HEK293 (cell line): ENCODE measurements around the gene SLC16A10.
"Not testable (repeated sequence)": the region's sequence is repeated elsewhere in the genome, so short reads cannot be mapped to it uniquely, and the experiment has no call there.

Experiments used
- CTCF ChIA-PET: fragments of 350-600 bp; formaldehyde crosslinking; extraction: SDS; loops from one replicate; lab custom pipeline; 2021; ENCODE audit warnings: antibody characterized with exemption; lab: Yijun Ruan, JAX
- POLR2A ChIA-PET: fragments of 300-600 bp; formaldehyde crosslinking; extraction: SDS; loops from one replicate; lab custom pipeline; 2020; ENCODE audit warnings: antibody characterized with exemption, inconsistent platforms; lab: Yijun Ruan, JAX
- H3K27ac ChIP-seq: fragments of 200-500 bp; sonication (Bioruptor generic); 2 replicates; pipeline ENCODE4 v1.5.1; 2014; ENCODE audit warnings: low read depth, low read length, control low read depth, inconsistent platforms; ENCODE audit errors: extremely low read depth
- H3K36me3 ChIP-seq, 2 experiments: fragments of 200-500 bp in 1 of 2; sonication (Bioruptor generic) in 1 of 2; 1 replicate in 1 of 2; 2 replicates in 1 of 2; pipeline ENCODE4 v1.5.1; 2014 to 2017; ENCODE audit warnings: inconsistent platforms in 2 of 2, low read length in 2 of 2; ENCODE audit not compliant: control insufficient read depth in 2 of 2, insufficient read depth in 1 of 2
- H3K4me1 ChIP-seq: fragments of 200-500 bp; sonication (Bioruptor generic); 2 replicates; pipeline ENCODE4 v1.5.1; 2014; ENCODE audit warnings: mild to moderate bottlenecking, low read length, inconsistent platforms; ENCODE audit not compliant: control insufficient read depth, insufficient read depth
- H3K4me3 ChIP-seq: 2 replicates; pipeline ENCODE4 v1.5.1; 2011; ENCODE audit warnings: low read depth, mild to moderate bottlenecking, control low read depth, low read length, moderate library complexity
- H3K9me3 ChIP-seq: fragments of 200-500 bp; sonication (Bioruptor generic); 2 replicates; pipeline ENCODE4 v1.5.1; 2014; ENCODE audit warnings: low read depth, low read length, inconsistent platforms; ENCODE audit not compliant: control insufficient read depth, insufficient read depth
- FEZF1 ChIP-seq: fragments of 450-650 bp; formaldehyde crosslinking; IDR thresholded peaks from 2 replicates; pipeline ENCODE4 v1.5.1; 2016; ENCODE audit warnings: missing biosample characterization, missing genetic modification characterization
- KLF7 ChIP-seq: fragments of 450-650 bp; formaldehyde crosslinking; IDR thresholded peaks from 2 replicates; pipeline ENCODE4 v1.5.1; 2016; ENCODE audit warnings: missing biosample characterization, missing genetic modification characterization, borderline replicate concordance
- REST ChIP-seq: fragments of 450-650 bp; formaldehyde crosslinking; IDR thresholded peaks from 2 replicates; pipeline ENCODE4 v1.5.1; 2016; ENCODE audit warnings: missing biosample characterization, missing genetic modification characterization
- ZNF2 ChIP-seq: fragments of 450-650 bp; formaldehyde crosslinking; IDR thresholded peaks from 2 replicates; pipeline ENCODE4 v1.5.1; 2016; ENCODE audit warnings: missing biosample characterization, missing genetic modification characterization
- ZNF514 ChIP-seq: fragments of 450-650 bp; formaldehyde crosslinking; IDR thresholded peaks from 2 replicates; pipeline ENCODE4 v1.5.1; 2016; ENCODE audit warnings: missing biosample characterization, missing genetic modification characterization
- ZNF585B ChIP-seq: fragments of 450-650 bp; formaldehyde crosslinking; IDR thresholded peaks from 2 replicates; pipeline ENCODE4 v1.5.1; 2016; ENCODE audit warnings: missing biosample characterization, missing genetic modification characterization
- ZNF596 ChIP-seq: fragments of 450-650 bp; IDR thresholded peaks from 2 replicates; pipeline ENCODE4 v1.5.0; 2018; ENCODE audit warnings: missing biosample characterization, mild to moderate bottlenecking, missing genetic modification characterization, moderate library complexity
- ZNF664 ChIP-seq: fragments of 450-650 bp; formaldehyde crosslinking; IDR thresholded peaks from 2 replicates; pipeline ENCODE4 v1.5.1; 2016; ENCODE audit warnings: missing biosample characterization, missing genetic modification characterization
- ZSCAN5A ChIP-seq: fragments of 450-650 bp; formaldehyde crosslinking; IDR thresholded peaks from 2 replicates; pipeline ENCODE4 v1.5.1; 2016; ENCODE audit warnings: missing biosample characterization, missing genetic modification characterization

SLC16A10 gene

GRCh38 chr6:111131018-111131417 lies 43.7 kb downstream of the SLC16A10 start:
- H3K9me3 ChIP-seq, POLR2A ChIA-PET, H3K4me3 ChIP-seq, H3K36me3 ChIP-seq, H3K27ac ChIP-seq, H3K4me1 ChIP-seq: not testable (repeated sequence)
- CTCF ChIA-PET, result interaction anchor here (0.6 to 1.6 kb wide), 4 partner anchors 11 to 73 kb away, joined by 3 to 4 read pairs (median 4); no protein-coding TSS in a partner anchor

GRCh38 chr6:111132669-111133068 lies 45.4 kb downstream of the SLC16A10 start:
- H3K4me1 ChIP-seq, CTCF ChIA-PET, POLR2A ChIA-PET, H3K36me3 ChIP-seq, H3K4me3 ChIP-seq, H3K27ac ChIP-seq, H3K9me3 ChIP-seq: not testable (repeated sequence)

GRCh38 chr6:111134236-111134869 lies 47.0 kb downstream of the SLC16A10 start:
- H3K36me3 ChIP-seq, CTCF ChIA-PET, POLR2A ChIA-PET, H3K4me1 ChIP-seq, H3K27ac ChIP-seq, H3K4me3 ChIP-seq, H3K9me3 ChIP-seq: not testable (repeated sequence)

GRCh38 chr6:111137489-111138093 lies 50.3 kb downstream of the SLC16A10 start:
- ChIA-PET CTCF (interaction anchor here (0.7 to 2.0 kb wide), 2 partner anchors 91 to 127 kb away, joined by 4 to 5 read pairs; no protein-coding TSS in a partner anchor), POLR2A (interaction anchor here (0.7 kb wide), 1 partner anchor 154 kb away, joined by 3 read pairs; no protein-coding TSS in a partner anchor)
- not testable (repeated sequence) for H3K9me3 ChIP-seq, H3K27ac ChIP-seq, H3K36me3 ChIP-seq, H3K4me3 ChIP-seq, H3K4me1 ChIP-seq

GRCh38 chr6:111147440-111147839 lies 60.1 kb downstream of the SLC16A10 start:
- ChIA-PET CTCF (no interaction called here), POLR2A (no interaction called here)
- no peaks in the 10 kb centered on the region for H3K9me3 ChIP-seq
- H3K4me3 ChIP-seq, result no peak overlapping the region
- no peaks in the 10 kb centered on the region for H3K4me1 ChIP-seq
- no peaks in the 10 kb centered on the region for H3K36me3 ChIP-seq
- no peak overlapping the region for H3K27ac ChIP-seq
- TF ChIP-seq ZNF585B (tag by site-specific recombination) (no peak), REST (no peak), ZNF596 (no peak), FEZF1 (tag by site-specific recombination) (no peak)
- TF ChIP-seq, all 188 proteins: peak for 0

GRCh38 chr6:111148110-111148509 lies 60.8 kb downstream of the SLC16A10 start:
- Histone ChIP-seq H3K36me3 (no peaks in the 10 kb centered on the region), H3K27ac (no peak overlapping the region), H3K4me3 (no peak overlapping the region), H3K9me3 (no peaks in the 10 kb centered on the region), H3K4me1 (no peaks in the 10 kb centered on the region)
- ChIA-PET CTCF (no interaction called here), POLR2A (no interaction called here)
- TF ChIP-seq ZNF2 (no peak), REST (no peak), ZNF664 (no peak), ZSCAN5A (no peak), ZNF514 (tag by site-specific recombination) (no peak), KLF7 (tag by site-specific recombination) (no peak)
